OCI-LY7 (cell line): Measurements from ENCODE around the gene KRT80. TPM values are rescaled to one million over a fixed set of nuclear protein-coding genes. Genes with fewer than 3 reads are reported as not detected.

Source experiments
- BruUV-seq: library from RNA; stranded (reverse); fragments of 400-500 nt; replicated peaks from 2 replicates; lab custom pipeline; 2021; lab: Mats Ljungman, UMichigan
- CTCF ChIA-PET: fragments of 300-600 bp; sonication (Branson Sonifier 250); formaldehyde crosslinking; loops from one replicate; lab custom pipeline; 2022; ENCODE audit warnings: antibody characterized with exemption; ENCODE audit not compliant: unreplicated experiment; lab: Charles Lee
- POLR2A ChIA-PET: fragments of 300-600 bp; sonication (Branson Sonifier 250); formaldehyde crosslinking; loops from one replicate; lab custom pipeline; 2022; ENCODE audit warnings: antibody characterized with exemption; lab: Charles Lee
- DNase-seq: peaks from one replicate; pipeline ENCODE4 v3.0.0-alpha.2; 2015; ENCODE audit warnings: low spot score
- H2AFZ ChIP-seq: fragments of 200-600 bp; sonication (generic), shearing (Covaris generic); 2 replicates; pipeline ENCODE4 v1.6.1; 2014; ENCODE audit warnings: mild to moderate bottlenecking, antibody characterized with exemption, low read length, moderate library complexity
- H3K27ac ChIP-seq: fragments of 200-600 bp; sonication (generic); 2 replicates; pipeline ENCODE4 v1.5.1; 2014; ENCODE audit warnings: mixed run types, low read depth, mild to moderate bottlenecking, moderate library complexity, low read length, inconsistent platforms; ENCODE audit not compliant: poor library complexity, severe bottlenecking
- H3K36me3 ChIP-seq: fragments of 200-600 bp; sonication (generic); 2 replicates; pipeline ENCODE4 v1.6.1; 2014; ENCODE audit warnings: mild to moderate bottlenecking, antibody characterized with exemption, low read length, moderate library complexity, mixed read lengths; ENCODE audit not compliant: insufficient read depth
- H3K4me1 ChIP-seq: fragments of 200-600 bp; sonication (generic); 2 replicates; pipeline ENCODE4 v1.5.1; 2014; ENCODE audit warnings: mild to moderate bottlenecking, low read length; ENCODE audit not compliant: insufficient read depth, poor library complexity, severe bottlenecking
- H3K4me2 ChIP-seq: fragments of 200-600 bp; sonication (generic); 2 replicates; pipeline ENCODE4 v1.6.1; 2014; ENCODE audit warnings: mild to moderate bottlenecking, low read length
- H3K4me3 ChIP-seq: fragments of 200-600 bp; sonication (generic); 2 replicates; pipeline ENCODE4 v1.5.1; 2014; ENCODE audit warnings: mild to moderate bottlenecking, low read depth, low read length; ENCODE audit not compliant: poor library complexity, severe bottlenecking
- H3K79me2 ChIP-seq: fragments of 200-600 bp; sonication (generic); 2 replicates; pipeline ENCODE4 v1.6.1; 2016; ENCODE audit warnings: low read depth, mild to moderate bottlenecking, low read length, moderate library complexity, mixed read lengths; ENCODE audit not compliant: insufficient read depth
- H3K9me2 ChIP-seq: fragments of 200-600 bp; sonication (generic); 2 replicates; pipeline ENCODE4 v1.6.1; 2016; ENCODE audit warnings: mild to moderate bottlenecking, low read length, mixed read lengths; ENCODE audit not compliant: insufficient read depth
- H3K9me3 ChIP-seq: fragments of 200-600 bp; sonication (generic); 2 replicates; pipeline ENCODE4 v1.6.1; 2014; ENCODE audit warnings: mild to moderate bottlenecking, mixed run types, low read length, mixed read lengths
- H4K20me1 ChIP-seq: fragments of 200-600 bp; sonication (generic); 2 replicates; pipeline ENCODE4 v1.6.1; 2014; ENCODE audit warnings: mild to moderate bottlenecking, antibody characterized with exemption, low read length, moderate library complexity, mixed read lengths; ENCODE audit not compliant: insufficient read depth
- EZH2phosphoT487 ChIP-seq: fragments of 200-600 bp; sonication (generic); IDR thresholded peaks from 2 replicates; pipeline ENCODE4 v1.6.1; 2018; ENCODE audit warnings: low read depth, borderline replicate concordance, mild to moderate bottlenecking, mixed run types, antibody characterized with exemption, low read length, moderate library complexity, mixed read lengths
- intact Hi-C: fragments of 100-400 bp; cut with micrococcal nuclease; formaldehyde crosslinking; loops from one replicate; pipeline ENCODE4 v1.10.0; 2022; ENCODE audit not compliant: unreplicated experiment
- total RNA-seq, 2 experiments: library from RNA; depleted of rRNA in 1 of 2; stranded (reverse); fragments of >200 nt in 1 of 2; shearing (Covaris generic) in 1 of 2; gene quantifications; 2 replicates each; pipeline ENCODE4 v1.2.3, GENCODE V29; 2014 to 2022
- TF ChIP-seq, protein P1 (sequence below): fragments of 200-600 bp; sonication (generic); conservative IDR thresholded peaks from 2 replicates; pipeline ENCODE4 v1.5.1; 2014; ENCODE audit warnings: mild to moderate bottlenecking, antibody characterized with exemption, low read length, moderate library complexity, mixed read lengths

The KRT80 gene
- total RNA-seq, 2 experiments from 2014 or later, result not detected

GRCh38 chr12:52170827-52171226 lies 21.0 kb downstream of the KRT80 start:
- BruUV-seq, result no TSS peak
- Histone ChIP-seq H3K27ac (no peak overlapping the region), H2AFZ (no peak overlapping the region), H3K9me3 (no peaks in the 10 kb centered on the region), H3K4me1 (no peaks in the 10 kb centered on the region), H3K36me3 (no peaks in the 10 kb centered on the region), H3K4me3 (no peak overlapping the region), H3K4me2 (no peak overlapping the region), H3K9me2 (no peaks in the 10 kb centered on the region), H3K79me2 (no peaks in the 10 kb centered on the region), H4K20me1 (no peaks in the 10 kb centered on the region)
- POLR2A ChIA-PET, result no interaction called here
- intact Hi-C loops, result no loop called here
- DNase-seq, result no peak
- no peak for TF ChIP-seq EZH2phosphoT487
- TF ChIP-seq, protein P1, sequence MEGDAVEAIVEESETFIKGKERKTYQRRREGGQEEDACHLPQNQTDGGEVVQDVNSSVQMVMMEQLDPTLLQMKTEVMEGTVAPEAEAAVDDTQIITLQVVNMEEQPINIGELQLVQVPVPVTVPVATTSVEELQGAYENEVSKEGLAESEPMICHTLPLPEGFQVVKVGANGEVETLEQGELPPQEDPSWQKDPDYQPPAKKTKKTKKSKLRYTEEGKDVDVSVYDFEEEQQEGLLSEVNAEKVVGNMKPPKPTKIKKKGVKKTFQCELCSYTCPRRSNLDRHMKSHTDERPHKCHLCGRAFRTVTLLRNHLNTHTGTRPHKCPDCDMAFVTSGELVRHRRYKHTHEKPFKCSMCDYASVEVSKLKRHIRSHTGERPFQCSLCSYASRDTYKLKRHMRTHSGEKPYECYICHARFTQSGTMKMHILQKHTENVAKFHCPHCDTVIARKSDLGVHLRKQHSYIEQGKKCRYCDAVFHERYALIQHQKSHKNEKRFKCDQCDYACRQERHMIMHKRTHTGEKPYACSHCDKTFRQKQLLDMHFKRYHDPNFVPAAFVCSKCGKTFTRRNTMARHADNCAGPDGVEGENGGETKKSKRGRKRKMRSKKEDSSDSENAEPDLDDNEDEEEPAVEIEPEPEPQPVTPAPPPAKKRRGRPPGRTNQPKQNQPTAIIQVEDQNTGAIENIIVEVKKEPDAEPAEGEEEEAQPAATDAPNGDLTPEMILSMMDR, result no peak
- CTCF ChIA-PET, result no interaction called here

DNA sequence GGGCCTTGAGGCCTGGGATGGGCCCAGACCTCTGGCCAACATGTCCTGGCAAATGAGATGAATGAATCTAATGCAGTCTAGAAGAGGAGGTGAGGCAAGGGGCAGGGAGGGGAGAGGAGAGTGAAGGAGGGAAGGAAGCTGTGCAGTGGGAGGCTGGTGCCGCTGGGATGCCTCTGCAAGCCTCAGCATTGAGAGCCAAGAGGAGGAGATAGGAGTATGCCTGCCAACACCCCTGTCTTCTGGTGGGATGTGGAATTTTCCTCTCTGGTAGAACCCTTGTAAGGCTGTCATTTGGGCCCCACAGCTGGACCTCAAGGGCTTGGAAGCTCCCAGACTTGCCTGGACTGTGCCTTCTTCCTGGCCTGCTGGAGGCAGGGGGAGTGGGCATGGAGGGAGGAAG lies 21.9 kb downstream of the KRT80 start:
- no peak overlapping the region for H3K4me2 ChIP-seq
- H3K9me2 ChIP-seq, result no peaks in the 10 kb centered on the region
- TF ChIP-seq, protein P1, result no peak
- TF ChIP-seq EZH2phosphoT487, result no peak
- CTCF ChIA-PET, result interaction anchor here (0.5 to 0.6 kb wide), 3 partner anchors 8 to 121 kb away, joined by 3 to 5 read pairs (median 3); no protein-coding TSS in a partner anchor
- no TSS peak for BruUV-seq
- H2AFZ ChIP-seq, result no peak overlapping the region
- H3K27ac ChIP-seq, result no peak overlapping the region
- H3K4me1 ChIP-seq, result no peaks in the 10 kb centered on the region
- POLR2A ChIA-PET, result no interaction called here
- no peaks in the 10 kb centered on the region for H3K9me3 ChIP-seq
- no peaks in the 10 kb centered on the region for H3K79me2 ChIP-seq
- H3K36me3 ChIP-seq, result no peaks in the 10 kb centered on the region
- H4K20me1 ChIP-seq, result no peaks in the 10 kb centered on the region
- intact Hi-C loops, result no loop called here
- H3K4me3 ChIP-seq, result no peak overlapping the region
- no peak for DNase-seq

DNA sequence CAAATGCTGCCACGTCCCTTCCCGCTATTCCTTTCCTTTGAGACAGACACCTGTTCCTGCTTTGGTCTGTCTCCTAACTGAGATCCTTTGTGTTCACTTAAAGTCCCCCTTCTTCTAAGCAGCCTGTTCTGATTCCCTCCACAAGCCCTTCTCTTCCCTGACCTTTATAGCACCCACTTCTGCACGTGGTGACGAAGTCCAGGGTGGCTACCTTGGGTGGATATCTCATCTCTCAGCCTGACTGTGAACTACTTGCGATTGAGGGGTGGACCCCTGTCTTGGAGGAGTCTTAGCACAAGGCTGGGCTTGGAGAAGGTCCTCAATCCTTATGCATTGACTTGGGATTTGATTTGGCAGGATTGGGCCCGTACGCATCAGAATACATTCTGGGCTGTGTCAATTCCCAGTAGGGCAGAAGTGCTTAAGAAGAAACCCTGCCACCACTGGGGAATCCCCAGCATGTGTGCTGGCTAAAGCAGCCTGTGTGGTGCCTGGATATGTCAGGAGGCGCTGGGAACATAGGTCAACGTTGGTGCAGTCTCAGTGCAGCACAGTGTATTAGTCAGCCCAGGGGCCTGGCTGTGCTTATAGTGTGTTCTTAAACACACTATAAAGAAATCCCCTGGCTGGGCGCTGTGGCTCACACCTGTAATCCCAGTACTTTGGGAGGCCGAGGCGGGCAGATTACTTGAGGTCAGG lies 23.6 kb downstream of the KRT80 start:
- Histone ChIP-seq H3K27ac (no peak overlapping the region), H3K36me3 (no peaks in the 10 kb centered on the region), H3K4me3 (no peak overlapping the region), H2AFZ (no peak overlapping the region), H3K4me2 (no peak overlapping the region), H4K20me1 (no peaks in the 10 kb centered on the region), H3K9me3 (no peaks in the 10 kb centered on the region), H3K9me2 (no peaks in the 10 kb centered on the region), H3K4me1 (no peaks in the 10 kb centered on the region), H3K79me2 (no peaks in the 10 kb centered on the region)
- ChIA-PET CTCF (no interaction called here), POLR2A (no interaction called here)
- TF ChIP-seq, protein P1, result no peak
- no peak for TF ChIP-seq EZH2phosphoT487
- intact Hi-C loops, result no loop called here
- no TSS peak for BruUV-seq
- no peak for DNase-seq
